Nephron (organoid): ENCODE measurements around the gene DCTD.

ENCODE experiments used
- H3K27ac Mint-ChIP-seq, 3 experiments: 2 replicates each; pipeline ENCODE4 v1.8.0; 2020; ENCODE audit warnings: mixed read lengths in 3 of 3, mild to moderate bottlenecking in 2 of 3, moderate library complexity in 1 of 3
- H3K27me3 Mint-ChIP-seq: 2 replicates; pipeline ENCODE4 v1.8.0; 2021; ENCODE audit warnings: low read depth, mild to moderate bottlenecking, moderate library complexity, mixed read lengths
- H3K36me3 Mint-ChIP-seq: 2 replicates; pipeline ENCODE4 v1.8.0; 2020; ENCODE audit warnings: low read depth, mixed read lengths
- H3K4me1 Mint-ChIP-seq: 2 replicates; pipeline ENCODE4 v1.8.0; 2020; ENCODE audit warnings: mixed read lengths
- H3K4me3 Mint-ChIP-seq, 3 experiments: 2 replicates each; pipeline ENCODE4 v1.8.0; 2020; ENCODE audit warnings: mild to moderate bottlenecking in 3 of 3, mixed read lengths in 3 of 3, moderate library complexity in 2 of 3
- H3K9me3 Mint-ChIP-seq: 2 replicates; pipeline ENCODE4 v1.8.0; 2020; ENCODE audit warnings: mixed read lengths
- CTCF ChIP-seq, 3 experiments: fragments of 200-600 bp; sonication (generic); IDR thresholded peaks; one replicate each; pipeline ENCODE4 v1.5.0; 2021; ENCODE audit warnings: antibody characterized with exemption in 3 of 3; ENCODE audit not compliant: unreplicated experiment in 3 of 3

DCTD gene

GRCh38 chr4:182939680-182940079, 22.5 kb upstream of the DCTD start:
- Mint-ChIP-seq H3K27me3 (peaks cover 11% of the 10 kb centered on the region), H3K4me1 (no peaks in the 10 kb centered on the region), H3K4me3 (no peak overlapping the region), H3K36me3 (no peaks in the 10 kb centered on the region), H3K9me3 (peaks cover 2% of the 10 kb centered on the region), H3K27ac (no peak overlapping the region)
- TF ChIP-seq CTCF (IDR thresholded peaks at IDR 0.05; ENCODE audit: unreplicated experiment in 3 of 3) = no peak

GRCh38 chr4:182938205-182938645, 21.0 kb upstream of the DCTD start:
- no peak overlapping the region for H3K27ac Mint-ChIP-seq
- H3K36me3 Mint-ChIP-seq = no peaks in the 10 kb centered on the region

GRCh38 chr4:182937268-182938204, 20.4 kb upstream of the DCTD start:
- no peaks in the 10 kb centered on the region for H3K36me3 Mint-ChIP-seq
- no peak overlapping the region for H3K4me3 Mint-ChIP-seq
- no peak overlapping the region for H3K27ac Mint-ChIP-seq
- peaks cover 2% of the 10 kb centered on the region for H3K9me3 Mint-ChIP-seq
- TF ChIP-seq CTCF (IDR thresholded peaks at IDR 0.05; ENCODE audit: unreplicated experiment in 3 of 3) = no peak
- peaks cover 13% of the 10 kb centered on the region for H3K27me3 Mint-ChIP-seq
- H3K4me1 Mint-ChIP-seq = no peaks in the 10 kb centered on the region

More at GRCh38 chr4:182938205-182938645, 21.0 kb upstream of the DCTD start:
- Mint-ChIP-seq H3K4me3 (no peak overlapping the region), H3K9me3 (peaks cover 2% of the 10 kb centered on the region), H3K4me1 (no peaks in the 10 kb centered on the region), H3K27me3 (peaks cover 11% of the 10 kb centered on the region)
- TF ChIP-seq CTCF (IDR thresholded peaks at IDR 0.05; ENCODE audit: unreplicated experiment in 3 of 3) = peak; percentile 66 to 79 (median 68)

GRCh38 chr4:182932651-182933050, 15.5 kb upstream of the DCTD start:
- no peaks in the 10 kb centered on the region for H3K4me1 Mint-ChIP-seq
- peaks cover 2% of the 10 kb centered on the region for H3K9me3 Mint-ChIP-seq
- peaks cover 9% of the 10 kb centered on the region for H3K27me3 Mint-ChIP-seq

GRCh38 chr4:182931691-182932345, 14.6 kb upstream of the DCTD start:
- H3K27ac Mint-ChIP-seq = no peak overlapping the region
- no peak overlapping the region for H3K4me3 Mint-ChIP-seq
- H3K4me1 Mint-ChIP-seq = no peaks in the 10 kb centered on the region
- peaks cover under 1% of the 10 kb centered on the region for H3K9me3 Mint-ChIP-seq
- H3K27me3 Mint-ChIP-seq = peaks cover 9% of the 10 kb centered on the region
- TF ChIP-seq CTCF (IDR thresholded peaks at IDR 0.05; ENCODE audit: unreplicated experiment in 3 of 3) = no peak
- H3K36me3 Mint-ChIP-seq = no peaks in the 10 kb centered on the region

More at GRCh38 chr4:182932651-182933050, 15.5 kb upstream of the DCTD start:
- Mint-ChIP-seq H3K4me3 (no peak overlapping the region), H3K27ac (no peak overlapping the region), H3K36me3 (no peaks in the 10 kb centered on the region)
- no peak for TF ChIP-seq CTCF (IDR thresholded peaks at IDR 0.05; ENCODE audit: unreplicated experiment in 3 of 3)
